Dermis microvascular lymphatic vessel endothelial cell (primary cell): ENCODE data around the gene SHKBP1. TPM values are rescaled to one million over a fixed set of nuclear protein-coding genes. Genes with fewer than 3 reads are reported as not detected.
"Not testable (repeated sequence)": the region's sequence is repeated elsewhere in the genome, so short reads cannot be mapped to it uniquely, and the experiment has no call there.

Experiments used
- DNase-seq, 2 donors: peaks; one replicate each; pipeline versions ENCODE4 v3.0.0 to v3.0.0-alpha.2; 2010; ENCODE audit warnings: low read depth in 2 of 2
- total RNA-seq: library from RNA; depleted of rRNA; stranded (reverse); fragments of >200 nt; gene quantifications from 2 replicates; pipeline ENCODE4 v1.2.1, GENCODE V29; 2014

Gene SHKBP1
- total RNA-seq, 1 donor from 2014 or later: 19.5 TPM

GRCh38 chr19:40614622-40615411 is 38.1 kb downstream of the SHKBP1 start:
- DNase-seq: peak in 1 of 2 donors; percentile 80

DNA sequence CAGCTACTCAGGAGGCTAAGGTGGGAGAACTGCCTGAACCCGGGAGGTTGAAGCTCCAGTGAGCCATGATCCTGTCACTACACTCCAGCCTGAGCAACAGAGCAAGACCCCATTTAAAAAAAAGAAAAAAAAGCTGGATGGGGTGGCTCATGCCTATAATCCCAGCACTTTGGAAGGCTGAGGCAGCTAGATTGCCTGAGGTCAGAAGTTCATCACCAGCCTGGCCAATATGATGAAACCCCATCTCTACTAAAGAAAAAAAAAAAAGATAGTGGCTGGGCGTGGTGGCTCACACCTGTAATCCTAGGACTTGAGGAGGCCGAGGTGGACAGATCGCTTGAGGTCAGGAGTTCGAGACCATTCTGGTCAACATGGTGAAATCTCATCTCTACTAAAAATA is 39.5 kb downstream of the SHKBP1 start:
- DNase-seq: no peak

GRCh38 chr19:40616941-40617340 is 40.3 kb downstream of the SHKBP1 start:
- DNase-seq: no peak

- no peak for DNase-seq
These were observed 41.3 kb downstream of the SHKBP1 start for GRCh38 chr19:40617961-40618360.

- no peak for DNase-seq
These were observed 42.9 kb downstream of the SHKBP1 start for GRCh38 chr19:40619333-40620160.

DNA sequence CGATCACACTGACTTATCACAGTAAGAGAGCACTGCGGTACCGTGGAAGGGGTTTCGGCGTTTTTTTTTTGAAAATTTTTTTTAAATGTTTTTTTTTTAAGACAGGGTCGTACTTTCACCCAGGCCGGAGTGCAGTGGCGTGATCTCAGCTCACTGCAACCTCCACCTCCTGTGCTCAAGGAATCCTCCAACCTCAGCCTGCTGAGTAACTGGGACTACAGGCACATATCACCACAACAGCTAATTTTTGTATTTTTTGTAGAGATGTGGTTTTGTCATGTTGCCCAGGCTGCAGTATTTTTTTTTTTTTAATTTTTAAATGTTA is 43.5 kb downstream of the SHKBP1 start:
- DNase-seq: no peak

- no peak for DNase-seq
These were observed 44.6 kb downstream of the SHKBP1 start for GRCh38 chr19:40621283-40621682.

DNA sequence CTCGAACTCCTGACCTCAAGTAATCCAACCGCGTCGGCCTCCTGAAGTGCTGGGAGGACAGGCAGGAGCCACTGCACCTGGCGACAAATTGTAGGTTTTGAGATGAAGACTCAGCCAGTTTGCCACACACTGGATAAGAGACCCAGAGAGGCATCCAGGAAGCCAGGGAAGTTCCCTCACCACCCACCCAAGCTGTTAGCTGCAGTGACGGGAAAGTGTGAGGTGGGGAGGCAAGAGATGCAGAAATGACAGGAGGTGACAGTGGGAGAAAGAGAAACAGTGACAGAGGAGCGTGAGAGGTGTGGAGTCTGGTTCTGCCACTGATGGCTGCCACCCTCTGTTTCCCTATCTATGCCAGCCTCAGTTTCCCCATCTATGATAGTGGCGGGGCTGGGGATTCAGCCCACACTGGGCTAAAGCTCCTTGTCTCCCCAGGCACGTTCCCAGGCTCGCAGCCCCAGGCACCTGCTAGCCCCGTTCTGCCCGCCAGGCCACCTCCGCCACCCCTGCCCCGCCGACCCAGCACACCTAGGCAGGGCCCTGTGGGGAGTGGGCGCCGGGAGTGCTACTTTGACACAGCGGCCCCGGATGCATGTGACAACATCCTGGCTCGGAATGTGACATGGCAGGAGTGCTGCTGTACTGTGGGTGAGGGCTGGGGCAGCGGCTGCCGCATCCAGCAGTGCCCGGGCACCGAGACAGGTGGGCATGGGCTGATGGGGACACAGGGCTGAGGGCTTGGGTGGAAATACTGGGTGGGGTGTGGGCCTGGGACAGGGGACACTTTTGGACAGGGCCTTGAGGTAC is 45.5 kb downstream of the SHKBP1 start:
- DNase-seq: no peak

GRCh38 chr19:40622773-40623075 is 46.1 kb downstream of the SHKBP1 start:
- no peak for DNase-seq

DNA sequence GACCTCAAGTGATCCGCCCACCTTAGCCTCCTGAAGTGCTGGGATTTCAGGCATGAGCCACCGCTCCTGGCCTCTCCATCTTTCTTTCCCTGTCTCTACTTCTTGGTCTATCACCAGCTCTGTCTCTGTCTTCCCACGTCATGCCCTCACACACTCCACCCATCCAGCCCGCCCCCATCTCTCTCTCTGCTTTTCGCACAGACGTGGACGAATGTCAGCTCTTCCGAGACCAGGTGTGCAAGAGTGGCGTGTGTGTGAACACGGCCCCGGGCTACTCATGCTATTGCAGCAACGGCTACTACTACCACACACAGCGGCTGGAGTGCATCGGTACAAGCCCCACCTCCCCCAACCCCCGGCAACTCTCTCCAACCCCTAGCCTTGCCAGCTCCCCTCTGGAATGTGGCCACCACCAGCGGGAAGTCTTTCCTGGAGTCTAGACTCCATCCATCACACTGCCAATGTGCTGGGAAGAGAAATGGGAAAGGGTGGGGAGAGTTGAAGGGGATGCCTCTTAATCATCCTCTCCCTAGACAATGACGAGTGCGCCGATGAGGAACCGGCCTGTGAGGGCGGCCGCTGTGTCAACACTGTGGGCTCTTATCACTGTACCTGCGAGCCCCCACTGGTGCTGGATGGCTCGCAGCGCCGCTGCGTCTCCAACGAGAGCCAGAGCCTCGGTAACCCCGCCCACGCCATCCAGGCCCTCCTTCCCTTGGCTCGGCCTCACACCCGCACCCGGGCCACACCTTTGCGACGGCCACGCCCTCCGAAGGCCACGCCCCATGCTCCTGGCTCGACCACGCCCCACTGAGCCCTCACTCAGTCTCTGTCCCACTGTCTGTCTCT is 47.0 kb downstream of the SHKBP1 start:
- DNase-seq: peak in 1 of 2 donors; percentile 44

DNA sequence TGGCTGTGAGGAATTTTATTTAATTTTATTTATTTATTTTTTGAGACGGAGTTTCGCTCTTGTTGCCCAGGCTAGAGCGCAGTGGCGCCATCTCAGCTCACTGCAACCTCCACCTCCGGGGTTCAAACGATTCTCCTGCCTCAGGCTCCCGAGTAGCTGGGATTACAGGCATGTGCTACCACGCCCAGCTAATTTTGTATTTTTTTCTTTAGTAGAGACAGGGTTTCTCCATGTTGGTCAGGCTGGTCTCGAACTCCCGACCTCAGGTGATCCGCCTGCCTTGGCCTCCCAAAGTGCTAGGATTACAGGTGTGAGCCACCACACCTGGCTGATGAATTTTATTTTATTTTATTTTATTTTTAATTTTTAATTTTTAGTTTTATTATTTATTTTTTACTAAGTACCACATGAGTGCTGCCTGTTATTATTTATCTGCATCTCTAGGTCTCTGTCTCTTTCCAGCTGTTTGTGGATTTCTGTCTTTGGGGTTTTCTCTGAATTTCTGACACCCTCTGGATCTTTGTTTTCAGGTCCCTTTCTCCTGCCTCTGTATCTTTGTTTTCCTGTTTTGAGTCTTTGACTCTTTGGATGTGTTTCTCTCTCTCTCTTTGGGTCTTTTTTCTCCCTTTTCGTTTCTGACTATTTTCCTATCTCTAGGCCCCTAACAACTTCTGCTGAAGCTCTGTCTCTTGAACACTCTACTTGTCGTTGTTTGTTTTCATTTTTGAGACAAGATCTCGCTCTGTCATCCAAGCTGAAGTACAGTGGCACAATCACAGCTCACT is 47.9 kb downstream of the SHKBP1 start:
- DNase-seq: not testable (repeated sequence)

GRCh38 chr19:40625406-40626120 is 48.9 kb downstream of the SHKBP1 start:
- DNase-seq: no peak

DNA sequence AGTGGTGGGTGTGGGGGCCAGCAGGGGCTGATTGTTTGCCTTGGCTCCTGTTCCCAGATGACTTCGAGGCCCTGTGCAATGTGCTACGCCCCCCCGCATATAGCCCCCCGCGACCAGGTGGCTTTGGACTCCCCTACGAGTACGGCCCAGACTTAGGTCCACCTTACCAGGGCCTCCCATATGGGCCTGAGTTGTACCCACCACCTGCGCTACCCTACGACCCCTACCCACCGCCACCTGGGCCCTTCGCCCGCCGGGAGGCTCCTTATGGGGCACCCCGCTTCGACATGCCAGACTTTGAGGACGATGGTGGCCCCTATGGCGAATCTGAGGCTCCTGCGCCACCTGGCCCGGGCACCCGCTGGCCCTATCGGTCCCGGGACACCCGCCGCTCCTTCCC is 50.2 kb downstream of the SHKBP1 start:
- no peak for DNase-seq

DNA sequence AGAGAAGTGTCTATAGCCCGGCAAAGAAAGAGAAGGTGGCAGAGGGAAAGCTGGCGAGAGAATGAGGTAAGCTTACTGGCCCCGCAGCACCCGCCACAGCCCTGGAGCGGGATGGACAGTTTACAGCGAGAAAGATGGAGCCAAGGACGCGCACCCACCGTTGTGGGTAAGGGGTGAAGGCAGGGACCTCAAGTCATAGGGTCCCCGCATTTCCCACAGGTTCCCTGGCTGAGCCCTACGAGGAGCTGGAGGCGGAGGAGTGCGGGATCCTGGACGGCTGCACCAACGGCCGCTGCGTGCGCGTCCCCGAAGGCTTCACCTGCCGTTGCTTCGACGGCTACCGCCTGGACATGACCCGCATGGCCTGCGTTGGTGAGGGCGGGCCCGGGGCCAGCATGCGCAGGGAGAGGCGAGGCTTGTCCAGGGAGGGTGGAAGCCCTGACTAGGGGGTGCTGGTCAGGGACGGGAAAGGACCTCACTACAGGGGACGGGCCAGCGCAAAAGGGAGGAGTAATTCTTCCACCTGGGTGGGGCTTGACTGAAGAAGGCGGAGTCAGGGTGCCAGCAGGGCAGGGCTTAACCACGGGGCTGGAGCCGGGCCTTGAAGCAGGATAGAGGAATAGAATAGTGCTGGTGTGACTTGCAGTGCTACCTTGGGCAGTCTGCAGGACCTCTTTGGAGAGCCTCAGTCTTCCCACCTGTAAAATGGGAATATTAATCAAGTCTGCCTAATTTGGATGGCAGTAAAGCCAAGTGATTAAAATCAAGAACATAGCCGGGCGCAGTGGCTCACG is 51.0 kb downstream of the SHKBP1 start:
- no peak for DNase-seq

GRCh38 chr19:40629346-40629745 is 52.7 kb downstream of the SHKBP1 start:
- DNase-seq: no peak

DNA sequence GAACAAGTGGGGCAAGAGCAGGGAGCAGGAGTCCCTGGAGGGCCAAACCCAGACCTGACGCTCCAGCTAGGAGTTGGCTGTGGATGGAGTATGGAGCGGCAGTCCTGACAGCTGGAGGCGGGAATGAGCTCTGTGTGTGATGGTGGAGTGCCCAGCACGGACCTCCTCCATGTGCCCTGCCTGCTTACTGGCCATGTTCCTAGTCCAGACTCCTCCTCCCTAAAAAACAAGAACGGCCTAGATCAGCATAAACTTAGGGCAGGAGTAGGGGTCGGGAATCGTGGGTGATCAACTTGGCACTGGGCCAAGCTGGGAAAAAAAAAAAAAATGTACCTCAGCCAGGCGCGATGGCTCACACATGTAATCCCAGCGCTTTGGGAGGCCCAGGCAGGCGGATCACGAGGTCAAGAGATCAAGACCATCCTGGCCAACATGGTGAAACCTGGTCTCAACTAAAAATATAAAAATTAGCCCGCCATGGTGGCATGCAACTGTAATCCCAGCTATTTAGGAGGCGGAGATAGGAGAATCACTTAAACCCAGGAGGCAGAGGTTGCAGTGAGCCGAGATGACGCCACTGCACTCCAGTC is 54.0 kb downstream of the SHKBP1 start:
- no peak for DNase-seq

- no peak for DNase-seq
These were observed 55.8 kb downstream of the SHKBP1 start for GRCh38 chr19:40632311-40633036.

DNA sequence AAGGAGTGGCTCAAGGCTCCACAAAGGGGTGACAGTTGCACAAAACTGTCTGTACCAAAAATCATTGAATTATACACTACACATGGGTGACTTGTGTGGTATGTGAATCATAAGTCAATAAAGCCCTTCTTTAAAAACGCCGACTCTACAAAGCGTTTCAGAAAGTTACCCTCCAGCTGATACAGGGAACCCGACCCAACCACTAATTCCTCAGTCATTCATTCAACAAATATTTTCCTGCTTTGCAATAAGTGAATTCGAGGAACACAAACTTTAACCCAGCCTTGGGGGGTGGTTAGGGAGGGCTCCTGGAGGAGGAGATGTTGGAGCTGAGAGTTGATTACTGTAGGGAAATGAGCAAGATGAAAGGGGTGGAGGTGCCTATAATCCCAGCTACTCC is 56.5 kb downstream of the SHKBP1 start:
- no peak for DNase-seq
